Ectodermal cell (in vitro differentiated cells): Measurements from ENCODE around the gene PSMB1.
"Not testable (repeated sequence)": the region's sequence is repeated elsewhere in the genome, so short reads cannot be mapped to it uniquely, and the experiment has no call there.

Experiments used
- H3K27ac ChIP-seq: 2 replicates; pipeline ENCODE4 v1.7.0; 2013; ENCODE audit warnings: mild to moderate bottlenecking, low read depth, low read length; ENCODE audit not compliant: insufficient read depth, poor library complexity, severe bottlenecking
- H3K27me3 ChIP-seq: 2 replicates; pipeline ENCODE4 v1.7.0; 2013; ENCODE audit warnings: mild to moderate bottlenecking, low read length; ENCODE audit not compliant: insufficient read depth, control insufficient read depth, poor library complexity, severe bottlenecking
- H3K36me3 ChIP-seq: one replicate; pipeline ENCODE4 v1.7.0; 2013; ENCODE audit warnings: low read length; ENCODE audit not compliant: control insufficient read depth, insufficient read depth
- H3K4me1 ChIP-seq: one replicate; pipeline ENCODE4 v1.7.0; 2013; ENCODE audit warnings: low read length; ENCODE audit not compliant: control insufficient read depth, insufficient read depth
- H3K4me3 ChIP-seq: 2 replicates; pipeline ENCODE4 v1.7.0; 2013; ENCODE audit warnings: low read depth, low read length, control low read depth; ENCODE audit not compliant: insufficient read depth
- H3K9me3 ChIP-seq: 2 replicates; pipeline ENCODE4 v1.7.0; 2013; ENCODE audit warnings: mild to moderate bottlenecking, low read length, moderate library complexity; ENCODE audit not compliant: control insufficient read depth
- WGBS, 2 experiments: methylation state at CpG; one replicate each; pipeline ENCODE4 v1.1.7; 2013; ENCODE audit warnings: missing lambda C conversion rate in 2 of 2; 5-methylcytosine and 5-hydroxymethylcytosine counted together

Gene PSMB1

DNA sequence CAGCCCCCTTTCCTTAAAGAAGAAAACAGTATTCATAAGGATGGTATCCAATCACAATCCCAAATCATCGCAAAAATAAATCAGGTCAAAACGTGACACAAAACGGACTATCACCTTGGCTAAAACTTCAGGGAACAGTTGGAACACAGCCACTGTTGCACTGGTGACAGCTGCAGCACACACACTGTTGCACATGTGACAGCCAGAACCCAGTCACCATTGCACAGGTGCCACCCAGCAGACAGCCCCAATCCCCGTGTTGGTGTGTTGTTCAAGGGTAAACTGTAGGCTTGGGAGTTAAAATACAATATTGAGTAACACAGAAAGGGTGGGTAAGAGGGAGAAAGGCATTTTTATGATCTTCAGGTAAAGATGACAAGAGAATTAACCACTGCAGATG lies 15.8 kb downstream of the PSMB1 start:
- H3K27me3 ChIP-seq: no peaks in the 10 kb centered on the region
- WGBS, 2 experiments: 95 to 98% methylated on average over 4 of the region's 4 CpGs

DNA sequence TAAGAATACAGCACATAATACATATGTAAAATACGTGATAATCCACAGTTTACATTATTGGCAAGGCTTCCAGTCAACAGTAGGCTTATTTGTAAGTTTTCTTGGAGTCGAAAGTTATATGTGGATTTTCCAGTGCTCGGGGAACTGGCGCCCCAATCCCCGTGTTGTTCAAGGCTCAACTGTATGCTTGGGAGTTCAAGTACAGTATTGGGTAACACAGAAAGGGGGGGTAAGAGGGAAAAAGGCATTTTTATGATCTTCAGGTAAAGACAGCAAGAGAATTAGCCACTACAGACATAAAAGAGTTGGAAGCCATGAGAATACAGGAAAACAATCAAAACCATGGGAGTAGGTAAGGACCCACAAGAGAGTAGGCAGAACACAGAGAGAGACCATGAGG lies 16.4 kb downstream of the PSMB1 start:
- Histone ChIP-seq H3K27ac (no peak overlapping the region), H3K36me3 (peaks cover 44% of the 10 kb centered on the region), H3K4me1 (no peaks in the 10 kb centered on the region), H3K27me3 (no peaks in the 10 kb centered on the region), H3K4me3 (no peak overlapping the region), H3K9me3 (no peaks in the 10 kb centered on the region)
- 91 to 99% methylated on average over 4 to 5 of the region's 5 CpGs for WGBS, 2 experiments

More for the DNA sequence above, 15.8 kb downstream of the PSMB1 start:
- Histone ChIP-seq H3K4me3 (no peak overlapping the region), H3K4me1 (no peaks in the 10 kb centered on the region), H3K36me3 (peaks cover 48% of the 10 kb centered on the region), H3K9me3 (no peaks in the 10 kb centered on the region), H3K27ac (no peak overlapping the region)

DNA sequence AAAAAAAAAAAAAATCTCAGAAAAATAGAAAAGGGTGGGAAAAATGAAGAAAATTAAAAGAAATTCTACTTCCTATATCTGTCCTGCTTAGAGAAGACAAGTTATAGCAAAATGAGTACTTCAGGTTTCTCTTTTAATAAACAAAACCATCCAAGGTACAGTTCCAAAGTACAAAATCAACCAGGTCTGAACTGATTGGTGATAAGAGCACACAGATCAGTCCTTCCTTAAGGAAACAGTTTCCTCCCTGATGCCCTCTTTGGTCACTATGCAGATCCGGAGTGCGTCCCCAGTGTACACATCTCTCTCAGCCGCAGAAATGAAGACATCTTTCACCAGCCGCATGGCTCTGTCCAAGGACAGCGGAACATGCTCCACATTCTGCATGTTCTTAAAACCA lies 18.1 kb downstream of the PSMB1 start:
- peaks cover 40% of the 10 kb centered on the region for H3K36me3 ChIP-seq
- WGBS, 2 experiments: 98 to 100% methylated on average over 5 of the region's 5 CpGs

DNA sequence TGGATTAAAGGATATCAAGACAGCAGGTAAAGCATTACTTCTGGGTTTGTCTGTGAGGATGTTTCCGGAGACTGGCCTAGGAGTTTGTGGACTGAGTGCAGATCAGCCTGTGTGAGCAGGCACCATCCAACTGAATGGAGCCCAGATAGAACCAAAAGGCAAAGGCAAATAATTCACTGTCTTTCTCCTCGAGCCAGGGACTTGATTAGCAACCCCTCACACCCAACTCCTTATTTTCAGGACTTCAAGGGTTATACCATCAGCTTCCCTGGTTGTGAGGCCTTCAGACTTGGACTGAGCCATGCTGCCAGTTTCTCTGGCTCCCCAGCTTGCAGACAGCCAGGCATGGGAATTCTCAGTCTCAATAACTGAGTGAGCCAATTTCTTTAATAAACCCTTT lies 19.3 kb downstream of the PSMB1 start:
- no peaks in the 10 kb centered on the region for H3K9me3 ChIP-seq
- H3K4me1 ChIP-seq: no peaks in the 10 kb centered on the region
- peaks cover 34% of the 10 kb centered on the region for H3K36me3 ChIP-seq
- no peak overlapping the region for H3K27ac ChIP-seq
- no peaks in the 10 kb centered on the region for H3K27me3 ChIP-seq
- WGBS, 2 experiments: 92 to 94% methylated on average over 2 of the region's 2 CpGs
- H3K4me3 ChIP-seq: no peak overlapping the region

More for the DNA sequence above, 18.1 kb downstream of the PSMB1 start:
- no peaks in the 10 kb centered on the region for H3K9me3 ChIP-seq
- no peak overlapping the region for H3K4me3 ChIP-seq
- H3K4me1 ChIP-seq: no peaks in the 10 kb centered on the region
- H3K27ac ChIP-seq: no peak overlapping the region
- H3K27me3 ChIP-seq: no peaks in the 10 kb centered on the region

DNA sequence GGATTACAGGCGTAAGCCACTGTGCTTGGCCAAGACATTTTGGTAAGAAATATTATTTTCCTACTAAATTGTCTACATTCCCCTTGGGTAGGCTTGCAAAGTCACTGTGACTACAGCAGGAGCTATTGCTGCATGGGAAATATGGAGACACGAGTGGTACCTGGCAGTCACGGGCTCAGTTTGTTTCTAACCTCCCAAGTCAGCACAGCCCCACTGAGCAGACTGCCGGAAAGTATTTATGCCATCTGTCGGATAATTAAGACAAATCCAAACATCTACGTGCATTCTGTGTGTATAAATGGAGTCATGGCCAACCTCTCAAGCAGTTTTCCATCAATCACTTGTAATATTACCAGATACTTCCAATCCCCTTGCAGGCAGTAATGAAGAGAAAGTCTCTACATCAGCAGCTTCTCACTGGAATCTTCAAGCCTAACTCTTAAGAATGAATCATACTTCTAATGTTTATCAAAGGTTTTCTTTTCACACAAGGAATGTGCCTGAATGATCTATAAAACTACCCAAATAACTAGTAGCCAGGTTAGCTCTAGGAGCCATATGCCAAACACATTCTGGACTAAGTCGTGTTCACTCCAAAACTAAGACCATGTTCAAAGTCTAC lies 20.1 kb downstream of the PSMB1 start:
- Histone ChIP-seq H3K36me3 (peaks cover 28% of the 10 kb centered on the region), H3K4me3 (no peak overlapping the region), H3K4me1 (no peaks in the 10 kb centered on the region), H3K27ac (no peak overlapping the region), H3K27me3 (no peaks in the 10 kb centered on the region), H3K9me3 (no peaks in the 10 kb centered on the region)
- 91 to 96% methylated on average over 7 of the region's 7 CpGs for WGBS, 2 experiments

DNA sequence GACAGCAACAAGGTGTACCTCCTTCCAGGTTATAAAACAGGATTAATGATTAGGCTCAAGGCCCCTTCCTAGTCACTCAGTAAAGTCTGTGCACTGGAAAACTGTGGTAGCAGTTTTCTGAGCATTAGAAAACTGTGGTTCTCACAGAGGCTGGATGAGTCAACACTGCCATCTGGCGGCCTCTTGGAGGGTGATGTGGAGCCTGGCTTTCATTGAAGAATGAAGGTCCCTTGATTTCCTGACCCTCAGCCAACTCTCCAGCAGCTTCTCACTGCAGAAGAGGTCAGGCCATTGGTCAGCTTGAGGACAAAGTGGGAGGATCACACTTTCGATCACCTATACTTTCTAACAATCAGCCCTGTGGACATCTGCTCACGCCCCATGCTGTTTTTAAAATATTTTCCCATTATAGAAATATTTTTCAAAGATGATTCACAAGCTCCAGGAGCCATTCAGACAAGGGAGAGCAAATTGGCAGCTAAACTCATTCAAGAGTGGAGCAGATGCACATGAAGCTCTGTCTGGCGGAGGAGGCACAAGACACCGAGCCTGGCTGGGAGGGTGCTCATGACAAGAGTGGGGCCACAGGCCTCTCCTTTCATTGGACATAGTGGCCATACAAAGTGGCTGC lies 23.2 kb downstream of the PSMB1 start:
- H3K27me3 ChIP-seq: no peaks in the 10 kb centered on the region
- H3K27ac ChIP-seq: no peak overlapping the region
- peaks cover 11% of the 10 kb centered on the region for H3K36me3 ChIP-seq
- no peaks in the 10 kb centered on the region for H3K9me3 ChIP-seq
- H3K4me3 ChIP-seq: no peak overlapping the region
- no peaks in the 10 kb centered on the region for H3K4me1 ChIP-seq
- WGBS, 2 experiments: 51 to 53% methylated on average over 5 of the region's 5 CpGs

DNA sequence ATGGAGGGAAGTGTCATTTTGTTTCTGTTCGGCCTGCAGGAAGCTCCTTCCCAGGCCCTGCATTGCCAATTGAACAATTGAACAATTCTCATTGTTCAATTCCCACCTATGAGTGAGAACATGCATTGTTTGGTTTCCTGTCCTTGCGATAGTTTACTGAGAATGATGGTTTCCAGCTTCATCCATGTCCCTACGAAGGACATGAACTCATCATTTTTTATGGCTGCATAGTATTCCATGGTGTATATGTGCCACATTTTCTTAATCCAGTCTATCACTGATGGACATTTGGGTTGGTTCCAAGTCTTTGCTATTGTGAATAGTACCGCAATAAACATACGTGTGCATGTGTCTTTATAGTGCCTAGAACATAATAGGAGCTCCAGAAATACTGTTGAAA lies 25.1 kb downstream of the PSMB1 start:
- H3K27me3 ChIP-seq, H3K4me1 ChIP-seq, H3K4me3 ChIP-seq, H3K9me3 ChIP-seq, H3K36me3 ChIP-seq, H3K27ac ChIP-seq: not testable (repeated sequence)
- 72 to 93% methylated on average over 4 of the region's 5 CpGs for WGBS, 2 experiments

DNA sequence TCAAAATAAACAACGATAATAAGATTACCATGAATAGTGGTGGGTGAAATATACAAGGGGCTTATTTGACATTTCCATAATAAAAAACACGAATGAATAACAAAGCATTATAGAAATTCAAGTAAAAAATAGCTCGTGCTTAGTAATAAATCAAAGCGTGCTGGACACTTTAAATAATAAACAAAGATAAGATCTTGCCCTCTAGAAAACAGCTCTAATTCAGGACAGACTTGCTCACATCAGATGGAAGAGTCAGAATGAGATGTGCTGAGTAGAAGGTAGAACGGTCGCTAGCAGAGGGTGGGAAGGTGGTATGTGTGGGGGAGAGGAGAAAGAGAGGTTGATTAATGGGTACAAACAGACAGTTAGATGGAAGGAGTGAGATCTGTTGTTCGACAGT lies 27.3 kb downstream of the PSMB1 start:
- Histone ChIP-seq H3K27me3 (no peaks in the 10 kb centered on the region), H3K4me3 (no peak overlapping the region), H3K9me3 (no peaks in the 10 kb centered on the region), H3K36me3 (no peaks in the 10 kb centered on the region), H3K27ac (no peak overlapping the region), H3K4me1 (no peaks in the 10 kb centered on the region)
- WGBS, 2 experiments: 90 to 95% methylated on average over 4 to 6 of the region's 7 CpGs

DNA sequence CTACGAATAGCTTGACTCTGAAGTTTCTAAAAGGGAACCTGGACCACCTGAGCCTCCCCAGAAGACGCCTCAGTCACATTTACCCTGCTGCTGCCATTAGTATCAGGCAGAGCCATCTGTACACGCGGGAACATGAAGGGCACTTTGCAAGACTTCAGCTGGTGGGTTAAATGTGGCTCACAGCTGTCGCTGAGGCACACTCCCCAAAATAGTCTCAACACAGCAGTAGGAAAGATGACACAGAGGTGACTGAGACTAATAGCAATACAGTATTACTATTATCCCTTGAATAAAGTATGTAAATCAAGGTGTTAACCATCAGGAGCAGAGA lies 29.0 kb downstream of the PSMB1 start:
- WGBS, 2 experiments: 89 to 94% methylated on average over 5 of the region's 5 CpGs
- H3K4me3 ChIP-seq: no peak overlapping the region
- H3K27me3 ChIP-seq: no peaks in the 10 kb centered on the region
- H3K27ac ChIP-seq: no peak overlapping the region
- H3K4me1 ChIP-seq: no peaks in the 10 kb centered on the region
- no peaks in the 10 kb centered on the region for H3K36me3 ChIP-seq
- no peaks in the 10 kb centered on the region for H3K9me3 ChIP-seq

DNA sequence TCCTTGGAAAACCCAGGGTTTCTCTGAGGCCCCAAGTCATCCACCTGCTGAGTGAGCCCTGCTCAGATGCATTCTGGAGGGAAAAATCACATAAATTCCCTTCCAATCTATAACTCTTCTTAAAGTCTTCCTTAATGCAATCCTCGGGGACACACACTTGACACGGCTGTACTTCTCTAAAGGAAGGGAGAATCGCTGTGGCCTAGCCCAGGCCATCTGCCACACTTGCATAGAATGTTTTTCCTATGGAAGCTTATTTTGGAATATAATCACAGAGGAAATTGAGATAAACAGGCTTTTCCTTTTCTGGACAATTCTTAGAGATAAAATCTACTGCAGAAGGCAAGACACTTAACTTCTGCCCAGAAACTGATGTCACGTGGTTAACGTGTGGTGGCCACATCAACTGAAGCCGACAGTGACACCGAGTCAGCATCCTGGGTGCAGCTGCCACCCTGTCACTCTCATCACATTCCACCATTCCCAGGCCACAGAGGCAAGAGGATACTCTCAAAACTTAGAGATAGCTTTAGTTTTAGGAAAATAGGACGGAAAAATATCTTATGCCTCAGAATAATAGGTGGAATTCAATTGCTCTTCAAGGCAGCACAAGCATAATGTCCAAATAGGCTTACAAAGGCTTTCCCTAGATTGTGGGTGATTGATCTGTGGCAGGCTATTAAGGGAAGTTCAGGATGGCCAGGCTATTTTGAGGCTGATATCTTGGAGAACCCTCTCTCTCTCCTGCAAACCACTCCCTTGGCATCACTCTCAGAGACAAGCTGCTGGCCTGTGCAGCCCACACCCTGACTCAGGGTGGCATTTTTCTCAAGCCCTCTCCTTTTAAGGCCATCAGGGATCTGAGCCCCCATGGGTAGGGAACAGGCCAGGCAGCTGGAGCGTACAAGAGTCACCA lies 29.6 kb downstream of the PSMB1 start:
- Histone ChIP-seq H3K27me3 (no peaks in the 10 kb centered on the region), H3K36me3 (no peaks in the 10 kb centered on the region), H3K4me3 (no peak overlapping the region), H3K9me3 (no peaks in the 10 kb centered on the region), H3K27ac (no peak overlapping the region), H3K4me1 (no peaks in the 10 kb centered on the region)
- WGBS, 2 experiments: 94 to 95% methylated on average over 9 of the region's 9 CpGs
